Mucosa of gallbladder (tissue), 1 donor: ENCODE results near the gene LATS2. TPM values are rescaled to one million over a fixed set of nuclear protein-coding genes. Genes with fewer than 3 reads are reported as not detected.
"Not testable (repeated sequence)": the region's sequence is repeated elsewhere in the genome, so short reads cannot be mapped to it uniquely, and the experiment has no call there.

Experiments
- DNase-seq: peaks from one replicate; pipeline ENCODE4 v3.0.0-alpha.2; 2020; ENCODE audit warnings: low spot score
- total RNA-seq: library from RNA; stranded (reverse); gene quantifications from one replicate; pipeline ENCODE4 v1.2.1, GENCODE V29; 2021
- donor health status: DM: no; HTN: no; CAD: no.

The LATS2 gene
- total RNA-seq, 1 donor from 2014 or later, result 35.1 TPM

DNA sequence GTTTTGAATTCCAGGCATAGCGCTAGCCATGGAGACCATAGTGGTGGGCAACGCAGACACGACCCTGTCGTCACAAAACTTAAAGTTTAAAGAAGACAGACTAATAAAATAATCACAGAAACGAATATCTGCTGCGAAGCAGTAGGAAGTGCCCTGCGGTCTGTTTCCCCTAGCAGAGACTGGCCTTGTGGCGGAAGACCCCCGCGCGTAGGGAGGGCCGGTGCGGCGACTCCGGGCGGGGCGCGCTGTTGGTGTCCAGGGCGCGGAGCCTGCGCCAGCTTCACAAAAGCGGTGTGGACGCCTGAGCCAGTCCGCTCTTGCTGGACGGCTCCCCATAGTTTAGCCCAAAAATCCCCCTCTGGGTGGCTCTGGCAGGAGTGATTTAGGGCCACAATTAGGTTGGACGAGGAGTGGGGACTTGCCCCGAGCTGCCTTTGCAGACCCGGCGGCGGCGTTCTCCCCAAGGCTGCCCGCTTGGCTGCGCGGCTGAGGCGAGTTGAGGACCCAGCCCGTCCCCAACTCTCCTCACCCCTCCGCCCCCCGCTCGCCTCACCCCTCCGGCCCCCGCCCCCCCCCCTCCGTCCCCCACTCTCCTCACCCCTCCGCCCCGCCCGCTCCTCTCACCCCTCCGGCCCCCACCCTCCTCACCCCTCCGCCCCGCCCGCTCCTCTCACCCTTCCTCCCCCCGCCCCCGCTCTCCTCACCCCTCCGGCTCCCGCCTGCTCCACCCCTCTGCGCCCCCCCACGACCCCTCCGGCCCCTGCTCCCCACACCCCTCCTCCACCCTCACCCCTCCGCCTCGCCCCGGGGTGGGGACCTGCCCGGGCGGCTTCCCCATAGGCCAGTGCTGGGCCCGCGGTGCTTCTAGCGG lies 14.2 kb upstream of the LATS2 start:
- DNase-seq, result no peak

DNA sequence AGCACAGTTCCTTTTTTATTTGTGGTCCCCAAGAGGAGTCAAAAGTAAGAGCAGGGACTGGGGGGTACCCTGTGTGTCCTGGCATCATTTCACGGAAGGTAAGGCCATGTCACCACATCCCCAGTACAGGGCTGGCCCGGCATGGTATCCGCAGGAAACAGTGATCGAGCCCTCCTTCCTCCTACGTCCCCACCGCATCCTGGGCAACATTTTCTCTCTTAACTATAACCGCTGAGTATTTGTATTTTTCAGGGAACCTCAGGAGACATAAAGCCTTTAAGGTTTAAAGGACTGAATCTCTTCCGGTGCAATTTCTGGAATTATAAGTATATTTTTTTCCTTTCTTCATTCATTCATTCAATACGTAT lies 13.6 kb upstream of the LATS2 start:
- no peak for DNase-seq

- DNase-seq, result no peak
Measured at GRCh38 chr13:21074546-21074945, 13.2 kb upstream of the LATS2 start.

DNA sequence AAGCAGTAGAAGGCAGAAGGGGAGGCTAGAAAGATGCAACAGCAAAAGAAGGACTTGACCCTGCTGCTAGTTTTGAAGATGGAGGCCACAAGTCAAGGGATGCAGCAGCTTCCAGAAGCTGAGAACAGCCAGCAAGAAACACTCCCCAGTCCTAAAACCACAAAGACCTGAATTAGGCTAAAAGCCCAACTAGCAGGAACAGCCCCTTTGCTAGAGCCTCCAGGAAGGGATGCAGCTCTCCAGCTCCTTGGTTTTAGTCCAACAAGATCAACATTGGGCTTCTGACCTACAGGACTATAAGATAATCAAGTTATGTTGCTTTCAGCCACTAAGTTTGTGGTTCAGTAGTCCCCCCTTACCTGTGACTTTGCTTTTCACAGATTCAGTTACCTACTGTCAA lies 10.5 kb upstream of the LATS2 start:
- DNase-seq, result no peak

GRCh38 chr13:21071015-21071414 lies 9.6 kb upstream of the LATS2 start:
- no peak for DNase-seq

GRCh38 chr13:21069561-21070004 lies 8.2 kb upstream of the LATS2 start:
- DNase-seq, result peak; percentile 41

GRCh38 chr13:21067848-21068247 lies 6.5 kb upstream of the LATS2 start:
- DNase-seq, result no peak

DNA sequence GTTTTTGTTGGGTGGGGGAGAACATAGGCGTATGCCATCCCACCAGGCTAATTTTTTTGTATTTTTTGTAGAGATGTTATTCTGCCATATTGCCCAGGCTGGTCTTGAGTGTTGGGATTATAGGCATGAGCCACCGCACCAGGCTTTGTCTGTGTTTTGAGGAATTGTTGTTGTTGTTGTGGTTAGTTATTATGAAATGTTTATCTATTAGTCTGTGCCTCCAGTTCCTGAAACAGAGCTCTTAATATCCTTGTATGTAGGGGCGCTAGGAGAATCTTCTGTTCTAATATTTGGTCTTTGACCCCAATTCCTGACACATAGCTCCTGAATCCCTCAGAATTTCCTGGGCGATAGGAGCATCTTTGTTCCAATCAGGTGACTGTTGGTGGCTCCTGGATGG lies 5.6 kb upstream of the LATS2 start:
- DNase-seq, result no peak

DNA sequence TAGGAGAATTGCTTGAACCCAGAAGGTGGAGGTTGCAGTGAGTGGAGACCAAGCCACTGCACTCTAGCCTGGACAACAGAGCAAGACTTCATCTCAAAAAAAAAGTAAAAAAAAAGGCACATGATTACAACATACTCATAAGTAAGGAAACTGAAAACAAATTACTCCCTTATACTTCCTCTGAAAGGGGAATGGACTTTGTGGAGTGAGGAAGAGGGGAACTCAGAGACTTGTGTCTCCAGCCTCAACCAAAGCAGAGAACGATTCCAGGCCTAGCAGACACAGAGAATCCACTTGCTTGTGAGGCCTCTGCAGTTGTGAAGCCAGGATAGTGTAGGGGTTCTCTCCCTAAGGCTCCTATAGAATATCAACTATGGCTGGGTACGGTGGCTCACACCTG lies 4.3 kb upstream of the LATS2 start:
- no peak for DNase-seq

- DNase-seq, result no peak
Measured at GRCh38 chr13:21063031-21063430, 1.6 kb upstream of the LATS2 start.

GRCh38 chr13:21060338-21061028 lies 903 bp downstream of the LATS2 start:
- peak; percentile 31 for DNase-seq

DNA sequence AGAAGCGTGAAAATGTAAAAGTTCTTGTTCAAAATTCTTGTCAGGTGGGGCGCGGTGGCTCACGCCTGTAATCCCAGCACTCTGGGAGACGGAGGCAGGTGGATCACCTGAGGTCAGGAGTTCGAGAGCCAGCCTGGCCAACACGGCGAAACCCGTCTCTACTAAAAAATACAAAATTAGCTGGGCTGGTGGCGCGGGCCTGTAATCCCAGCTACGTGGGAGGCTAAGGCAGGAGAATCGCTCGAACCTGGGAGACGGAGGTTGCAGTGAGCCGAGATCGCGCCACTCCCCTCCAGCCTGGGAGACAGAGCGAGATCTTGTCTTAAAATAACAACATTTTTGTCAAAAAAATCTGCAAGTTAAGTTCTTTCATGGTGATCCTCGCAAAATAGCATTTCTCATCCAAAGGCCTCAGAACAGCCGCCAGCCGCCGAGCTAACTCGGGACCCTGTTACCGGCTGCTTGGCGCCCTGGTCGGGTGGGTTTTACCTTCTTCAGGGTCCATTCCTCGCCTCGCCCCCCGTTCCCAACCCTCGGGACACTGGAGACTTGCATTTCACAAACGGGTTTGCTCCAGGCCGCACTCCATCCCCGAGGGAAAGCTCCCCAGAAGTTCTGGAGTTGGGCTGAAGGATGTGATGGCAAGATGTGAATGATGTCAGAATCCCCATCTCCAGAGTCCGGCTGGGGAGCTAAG lies 1.6 kb downstream of the LATS2 start:
- no peak for DNase-seq

- no peak for DNase-seq
Measured at GRCh38 chr13:21058361-21058760, 3.0 kb downstream of the LATS2 start.

- DNase-seq, result no peak
Measured at GRCh38 chr13:21055511-21056045, 5.8 kb downstream of the LATS2 start.

DNA sequence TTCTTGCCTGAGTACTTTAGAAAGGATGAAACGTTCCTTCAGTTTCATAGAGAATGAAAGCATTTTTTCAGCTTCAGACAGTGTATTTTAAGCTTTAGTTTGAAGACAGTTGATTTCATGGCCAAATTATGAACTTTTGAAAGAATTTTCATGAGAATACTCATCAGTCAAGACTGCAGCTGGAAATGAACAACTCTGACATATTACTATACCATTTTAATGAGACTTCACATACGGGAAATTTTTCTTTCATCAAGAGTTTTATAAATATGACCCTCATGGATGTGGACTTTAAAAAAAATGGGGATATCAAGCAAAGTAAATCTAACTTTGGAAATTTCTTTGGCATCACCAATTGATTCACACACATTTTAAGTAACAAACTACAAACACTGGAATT lies 6.4 kb downstream of the LATS2 start:
- no peak for DNase-seq

DNA sequence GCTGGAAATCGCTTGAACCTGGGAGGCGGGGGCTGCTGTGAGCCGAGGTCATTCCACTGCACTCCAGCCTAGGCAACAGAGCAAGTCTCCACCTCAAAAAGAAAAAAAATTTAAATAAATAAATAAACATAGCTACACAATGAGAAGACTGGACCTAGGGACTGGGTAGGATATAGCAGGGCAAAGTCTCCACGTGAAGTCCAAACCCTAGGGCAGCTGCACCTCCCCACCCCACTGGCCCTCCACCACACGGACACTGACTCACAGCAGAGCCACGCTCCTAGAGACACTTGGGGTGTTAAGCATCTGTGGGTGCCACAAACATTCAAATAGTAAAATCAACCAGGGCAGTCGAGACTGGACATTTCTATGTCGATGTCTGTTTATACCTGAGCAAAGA lies 7.1 kb downstream of the LATS2 start:
- no peak for DNase-seq

DNA sequence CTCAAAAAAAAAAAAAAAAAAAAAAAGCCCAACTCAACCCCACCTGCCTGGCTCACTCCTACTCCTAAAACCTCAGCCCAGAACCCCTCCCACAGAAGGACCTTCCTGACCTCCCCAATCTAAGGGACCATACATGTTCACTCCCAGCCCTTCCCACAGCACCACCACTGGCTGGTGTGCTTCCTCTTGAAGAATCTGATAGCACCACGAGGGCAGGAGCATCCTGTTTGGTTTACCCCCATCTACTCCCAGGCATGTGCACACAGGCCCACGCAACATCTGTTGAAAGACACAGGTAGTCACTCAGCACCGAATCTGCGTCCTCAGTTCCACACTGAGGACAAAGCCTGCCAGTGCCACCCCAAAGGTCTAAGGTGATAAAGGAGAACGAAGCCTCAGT lies 8.2 kb downstream of the LATS2 start:
- no peak for DNase-seq

DNA sequence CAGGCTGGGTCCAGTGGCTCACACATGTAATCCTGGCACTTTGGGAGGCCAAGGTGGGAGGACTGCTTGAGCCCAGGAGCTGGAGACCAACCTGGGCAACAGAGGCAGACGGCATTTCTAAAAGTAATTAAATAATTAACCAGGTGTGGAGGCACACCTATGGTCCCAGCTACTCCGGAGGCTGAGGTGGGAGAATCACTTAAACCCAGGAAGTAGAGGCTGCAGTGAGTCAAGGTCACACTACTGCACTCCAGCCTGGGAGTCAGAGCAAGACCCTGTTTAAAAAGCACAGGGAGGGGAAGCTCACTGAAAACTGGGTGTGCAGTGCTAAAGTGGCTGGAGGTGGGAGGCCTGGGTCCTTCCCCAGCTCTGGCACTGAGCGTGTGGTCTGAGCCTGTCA lies 9.7 kb downstream of the LATS2 start:
- no peak for DNase-seq

DNA sequence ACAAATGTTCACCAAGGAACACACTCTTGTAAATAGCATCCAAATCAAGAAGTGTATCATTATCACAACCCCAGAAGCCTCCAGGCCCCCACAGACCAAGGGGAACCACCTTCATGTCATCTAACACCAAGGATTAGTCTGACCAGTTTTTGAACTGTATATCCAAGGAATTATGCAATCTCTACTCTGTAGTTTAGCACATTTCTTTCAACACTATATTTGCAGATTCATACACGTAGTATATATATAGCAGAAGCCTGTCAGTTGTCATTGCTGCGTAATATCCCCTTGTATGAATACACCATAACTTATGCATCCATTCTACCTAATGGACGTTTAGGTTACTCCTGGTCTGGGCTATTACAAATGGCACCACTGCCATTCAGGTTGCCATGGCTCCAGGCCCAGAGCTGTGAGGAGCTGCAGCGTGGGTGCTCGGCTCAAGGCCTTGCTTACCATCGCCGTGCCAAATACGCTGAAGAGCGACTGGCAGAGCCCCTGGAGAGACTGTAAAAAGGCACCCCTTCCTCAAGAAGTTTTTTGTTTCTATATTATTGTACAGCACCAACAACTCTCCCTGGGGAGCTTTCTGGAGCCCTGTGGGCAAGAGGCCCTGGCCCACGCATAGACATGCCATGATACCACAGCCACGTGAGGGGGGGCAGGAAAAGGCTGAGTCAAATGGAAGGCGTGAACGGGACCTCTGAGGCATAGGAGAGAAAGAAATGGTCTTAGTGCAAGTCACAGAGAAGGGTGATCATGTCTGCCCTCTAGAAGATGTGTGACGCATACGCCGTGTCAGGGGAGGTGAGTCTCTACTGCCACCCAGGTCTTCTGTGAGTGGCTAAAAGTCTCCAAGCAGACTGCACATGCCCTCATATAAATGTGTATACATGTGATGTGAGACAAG lies 10.8 kb downstream of the LATS2 start:
- DNase-seq, result no peak

DNA sequence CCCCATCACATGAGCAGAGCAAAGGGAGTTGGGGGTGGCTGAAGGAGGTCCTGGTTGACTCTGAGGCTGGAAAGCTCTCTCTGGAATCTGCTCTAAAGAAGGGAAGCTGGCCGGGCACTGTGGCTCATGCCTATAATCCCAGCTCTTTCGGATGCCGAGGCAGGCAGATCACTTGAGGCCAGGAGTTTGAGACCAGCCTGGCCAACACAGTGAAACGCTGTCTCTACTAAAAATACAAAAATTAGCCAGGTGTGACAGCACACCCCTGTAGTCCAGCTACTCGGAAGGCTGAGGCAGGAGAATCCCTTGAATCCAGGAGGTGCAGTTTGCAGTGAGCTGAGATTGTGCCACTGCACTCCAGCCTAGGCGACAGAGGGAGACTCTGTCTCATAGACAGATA lies 11.7 kb downstream of the LATS2 start:
- DNase-seq, result not testable (repeated sequence)
